K562 (cell line): ENCODE data around the gene FAM222A. TPM values are rescaled to one million over a fixed set of nuclear protein-coding genes. Genes with fewer than 3 reads are reported as not detected.
A peak's percentile ranks its signal among the peaks of the same experiment; 100 is the strongest.

Experiments used
- ATAC-seq: fragments of 200-7000 bp; cut with Tn5 transposase; 3 replicates; pipeline ENCODE4 v1.9.1; 2020; ENCODE audit warnings: moderate library complexity
- BruUV-seq: library from RNA; stranded (reverse); fragments of 400-500 nt; replicated peaks from 2 replicates; lab custom pipeline; 2021; lab: Mats Ljungman, UMichigan
- CTCF ChIA-PET: fragments of 300-600 bp; formaldehyde crosslinking; extraction: SDS; loops from one replicate; lab custom pipeline; 2021; ENCODE audit warnings: low intra/inter-chr PET ratio; lab: Yijun Ruan, JAX
- POLR2A ChIA-PET: fragments of 300-600, 350-650 bp; sonication (Branson Sonifier 250); formaldehyde crosslinking; extraction: SDS; loops from one replicate; lab custom pipeline; 2021; ENCODE audit warnings: antibody characterized with exemption, inconsistent platforms; lab: Yijun Ruan, JAX
- DNase-seq, 4 experiments: peaks; one replicate each; pipeline versions ENCODE4 v3.0.0 to v3.0.0-alpha.2; 2011 to 2018; ENCODE audit warnings: low spot score in 3 of 4, mixed read lengths in 3 of 4; ENCODE audit errors: extremely low read depth in 1 of 4
- FAIRE-seq: peaks from 2 replicates; lab custom pipeline; 2011; peaks lifted over from hg19 to GRCh38; lab: Jason Lieb, UNC
- H2AFZ ChIP-seq: 2 replicates; pipeline ENCODE4 v1.6.0; 2011; ENCODE audit warnings: low read depth, low read length, control low read depth, inconsistent platforms
- H3K27ac ChIP-seq: fragments of 200-600 bp; 3 replicates; pipeline ENCODE4 v1.8.0; 2011; ENCODE audit warnings: low read depth, mild to moderate bottlenecking, control low read depth, inconsistent platforms, low read length, moderate library complexity, mixed read lengths; ENCODE audit errors: extremely low read depth
- H3K27me3 ChIP-seq, 2 experiments: fragments of 300-600 bp in 1 of 2; 2 replicates in 1 of 2; 3 replicates in 1 of 2; pipeline versions ENCODE4 v1.6.0 to v1.8.0; 2011; ENCODE audit warnings: inconsistent platforms in 2 of 2, low read length in 2 of 2, mild to moderate bottlenecking in 1 of 2, mixed read lengths in 1 of 2, moderate library complexity in 1 of 2; ENCODE audit not compliant: control insufficient read depth in 2 of 2, insufficient read depth in 2 of 2
- H3K36me3 ChIP-seq: fragments of 300-600 bp; 3 replicates; pipeline ENCODE4 v1.8.0; 2011; ENCODE audit warnings: mild to moderate bottlenecking, low read length, inconsistent platforms; ENCODE audit not compliant: control insufficient read depth, insufficient read depth
- H3K4me1 ChIP-seq, 2 experiments: fragments of 200-600 bp in 1 of 2; replicated peaks in 1 of 2; 2 replicates in 1 of 2; 3 replicates in 1 of 2; pipeline versions ENCODE4 v1.5.1 to v1.8.0; 2011; ENCODE audit warnings: inconsistent platforms in 2 of 2, low read length in 2 of 2, mild to moderate bottlenecking in 1 of 2, mixed read lengths in 1 of 2, moderate library complexity in 1 of 2; ENCODE audit not compliant: control insufficient read depth in 2 of 2, insufficient read depth in 2 of 2
- H3K4me2 ChIP-seq: 2 replicates; pipeline ENCODE4 v1.6.1; 2011; ENCODE audit warnings: low read length, control low read depth, inconsistent platforms, mixed read lengths; ENCODE audit not compliant: insufficient read depth
- H3K4me3 ChIP-seq: fragments of 200-600 bp; sonication (generic), shearing (Covaris generic); 2 replicates; pipeline ENCODE4 v1.5.1; 2016; ENCODE audit warnings: control low read depth, inconsistent platforms
- H3K79me2 ChIP-seq: fragments of 200-600 bp; 3 replicates; pipeline ENCODE4 v1.8.0; 2011; ENCODE audit warnings: low read length, inconsistent platforms; ENCODE audit not compliant: control insufficient read depth, insufficient read depth
- H3K9ac ChIP-seq, 2 experiments: 2 replicates each; pipeline versions ENCODE4 v1.6.0 to v1.6.1; 2011; ENCODE audit warnings: low read depth in 2 of 2, low read length in 2 of 2, control low read depth in 1 of 2, inconsistent platforms in 1 of 2, mild to moderate bottlenecking in 1 of 2, mixed read lengths in 1 of 2; ENCODE audit not compliant: insufficient read depth in 1 of 2
- H3K9me1 ChIP-seq: one replicate; pipeline ENCODE4 v1.6.0; 2011; ENCODE audit warnings: inconsistent platforms, mild to moderate bottlenecking, low read length, moderate library complexity; ENCODE audit not compliant: control insufficient read depth, insufficient read depth
- H3K9me3 ChIP-seq: replicated peaks from 2 replicates; pipeline ENCODE4 v1.5.1; 2011; ENCODE audit warnings: low read depth, low read length, inconsistent platforms; ENCODE audit not compliant: control insufficient read depth, insufficient read depth
- H4K20me1 ChIP-seq: replicated peaks from 2 replicates; pipeline ENCODE4 v1.6.1; 2011; ENCODE audit warnings: low read length, inconsistent platforms, mixed read lengths; ENCODE audit not compliant: control insufficient read depth, insufficient read depth
- EZH2 ChIP-seq: IDR thresholded peaks from 2 replicates; pipeline ENCODE4 v1.6.1; 2012; ENCODE audit warnings: low read depth, mild to moderate bottlenecking, inconsistent platforms, low read length, borderline replicate concordance
- GTF2A2 ChIP-seq: IDR thresholded peaks from 2 replicates; pipeline ENCODE4 v1.6.1; 2016; ENCODE audit warnings: mild to moderate bottlenecking, missing genetic modification characterization, missing compliant biosample characterization
- IRF1 ChIP-seq: sonication (generic); formaldehyde crosslinking; IDR thresholded peaks from 2 replicates; pipeline ENCODE4 v1.8.0; 2022; ENCODE audit warnings: missing genetic modification reagents, mild to moderate bottlenecking, borderline replicate concordance
- KDM1A ChIP-seq, 2 experiments: fragments of 450-650 bp; IDR thresholded peaks; 2 replicates each; pipeline ENCODE4 v1.6.1; 2016; ENCODE audit warnings: mild to moderate bottlenecking in 2 of 2
- PML ChIP-seq: IDR thresholded peaks from 2 replicates; pipeline ENCODE4 v1.6.1; 2012; ENCODE audit warnings: low read length, inconsistent platforms
- TSHZ1 ChIP-seq: fragments of 250-450 bp; sonication (Bioruptor Pico); IDR thresholded peaks from 2 replicates; pipeline ENCODE4 v1.4.0; 2020; ENCODE audit warnings: mild to moderate bottlenecking, moderate library complexity
- ZNF224 ChIP-seq: sonication (generic); formaldehyde crosslinking; IDR thresholded peaks from 2 replicates; pipeline ENCODE4 v1.8.0; 2022; ENCODE audit warnings: mild to moderate bottlenecking, missing genetic modification reagents
- WGBS: fragments of 100-300 bp; shearing (Covaris generic); methylation state at CpG from one replicate; pipeline ENCODE4 v1.1.6; 2016; ENCODE audit warnings: low coverage, mixed read lengths; ENCODE audit not compliant: insufficient coverage; ENCODE audit errors: missing lambda C conversion rate; 5-methylcytosine and 5-hydroxymethylcytosine counted together
- in situ Hi-C: fragments of 300-500 bp; cut with MboI; formaldehyde crosslinking; loops from 4 replicates; pipeline ENCODE4 v1.15.0; 2018; ENCODE audit warnings: inconsistent platforms, mixed read lengths
- intact Hi-C: fragments of 100-400 bp; cut with micrococcal nuclease; formaldehyde crosslinking; loops from 2 replicates; pipeline ENCODE4 v1.14.2; 2022
- polyA plus RNA-seq, 8 experiments: library from polyadenylated mRNA; depleted of rRNA in 4 of 8; stranded (reverse) in 5 of 8; unstranded in 3 of 8; fragments of >200 nt; fragmentation: Nextera tagmentation in 2 of 8; fragmentation: Illumina TruSeq in 1 of 8; extraction: Ambion mirVana in 2 of 8; extraction: Trizol in 1 of 8; gene quantifications; 2 replicates each; pipeline versions ENCODE4 v1.2.1 to v1.2.3, GENCODE V29; 2011 to 2014; ENCODE audit warnings: inconsistent platforms in 1 of 8, missing spikeins in 1 of 8
- total RNA-seq, 7 experiments: library from RNA; depleted of rRNA in 6 of 7; stranded (reverse); fragments of >200 nt in 6 of 7; fragmentation: Illumina TruSeq in 2 of 7; extraction: Trizol in 2 of 7; gene quantifications; 2 replicates each; pipeline versions ENCODE4 v1.2.1 to v1.2.3, GENCODE V29; 2011 to 2021; ENCODE audit warnings: low replicate concordance in 1 of 7

Gene FAM222A
- total and polyA plus RNA-seq, 9 of the 15 experiments (the other 6 are each of a cell fraction or from before 2014, with no cell fraction given) = 0.03 to 0.36 (median 0.12) TPM; not detected in 1

- CTCF ChIA-PET = no interaction called here
- no peak; the same call in 2 of the 3 replicates for ATAC-seq
- H3K36me3 ChIP-seq = no peaks in the 10 kb centered on the region
- no peak for TF ChIP-seq EZH2
- TF ChIP-seq IRF1 = no peak
- TF ChIP-seq GTF2A2 = no peak
- no peak for TF ChIP-seq PML
- peak in 1 of 2 experiments; percentile 33; a peak in 1 of 4 replicates for TF ChIP-seq KDM1A (IDR thresholded peaks at IDR 0.05)
- TF ChIP-seq ZNF224 (CRISPR knock-in tag) = no peak
- TF ChIP-seq TSHZ1 (CRISPR knock-in tag) = no peak
- TF ChIP-seq, all 486 proteins: peak for 1
- DNase-seq (no peak), FAIRE-seq (no peak)
- Histone ChIP-seq H3K9me3 (no peaks in the 10 kb centered on the region), H3K9ac (no peak overlapping the region), H4K20me1 (no peaks in the 10 kb centered on the region; the same call in 1 of the 2 replicates), H3K79me2 (no peaks in the 10 kb centered on the region), H3K4me2 (no peak overlapping the region), H3K9me1 (no peaks in the 10 kb centered on the region), H3K27ac (no peak overlapping the region), H3K4me1 (peaks cover 0 to 6% of the 10 kb centered on the region in 2 experiments; a peak in 2 of 5 replicates), H3K4me3 (no peak overlapping the region), H3K27me3 (peaks cover 18 to 70% of the 10 kb centered on the region in 2 experiments; a peak in 4 of 5 replicates), H2AFZ (no peak overlapping the region)
- POLR2A ChIA-PET = interaction anchor here (1.0 kb wide), 1 partner anchor 11 kb away, joined by 4 read pairs; no protein-coding TSS in a partner anchor
- WGBS = 2% methylated on average over 10 of the region's 10 CpGs
- intact Hi-C loops (no loop called here), in situ Hi-C loops (no loop called here)
- no TSS peak for BruUV-seq
Measured at GRCh38 chr12:109818905-109819500, 105.4 kb downstream of the FAM222A start.

Other genes starting within 250 kb of the FAM222A start
- gene KCTD10, start 236.5 kb upstream of the FAM222A start, total RNA-seq (2014; rRNA removed) = 10.1 and 22.7 TPM in 2 replicates
- gene KCTD10, start 236.5 kb upstream of the FAM222A start, total RNA-seq (2014; rRNA removed; fragmentation: Illumina TruSeq; extraction: Trizol) = 13.3 and 16.7 TPM in 2 replicates
- gene KCTD10, start 236.5 kb upstream of the FAM222A start, total RNA-seq (2015; rRNA removed; fragmentation: Illumina TruSeq; extraction: Trizol) = 14.9 and 15.7 TPM in 2 replicates
- gene KCTD10, start 236.5 kb upstream of the FAM222A start, total RNA-seq (2021) = 20.4 and 24.1 TPM in 2 replicates
- gene KCTD10, start 236.5 kb upstream of the FAM222A start, polyA plus RNA-seq (2011; rRNA removed) = 37.5 and 40.7 TPM in 2 replicates
- gene KCTD10, start 236.5 kb upstream of the FAM222A start, polyA plus RNA-seq (2014; fragmentation: Illumina TruSeq; extraction: Trizol) = 19.2 and 25.9 TPM in 2 replicates
- gene KCTD10, start 236.5 kb upstream of the FAM222A start, polyA plus RNA-seq (2014; fragmentation: Nextera tagmentation; extraction: Ambion mirVana) = 10 to 100 TPM in 1 of 2 experiments, 1 to 10 TPM in 1; 1.9 to 12.3 TPM
- 19.1 and 21.8 TPM in 2 replicates for gene KCTD10, start 236.5 kb upstream of the FAM222A start, polyA plus RNA-seq (2014; rRNA removed)
- gene UBE3B, start 236.2 kb upstream of the FAM222A start, total RNA-seq (2014; rRNA removed) = 16.2 and 19.8 TPM in 2 replicates
- 12.2 and 13.8 TPM in 2 replicates for gene UBE3B, start 236.2 kb upstream of the FAM222A start, total RNA-seq (2014; rRNA removed; fragmentation: Illumina TruSeq; extraction: Trizol)
- 11.5 and 11.6 TPM in 2 replicates for gene UBE3B, start 236.2 kb upstream of the FAM222A start, total RNA-seq (2015; rRNA removed; fragmentation: Illumina TruSeq; extraction: Trizol)
- 18.7 and 21.8 TPM in 2 replicates for gene UBE3B, start 236.2 kb upstream of the FAM222A start, total RNA-seq (2021)
- 23.6 and 28.5 TPM in 2 replicates for gene UBE3B, start 236.2 kb upstream of the FAM222A start, polyA plus RNA-seq (2011; rRNA removed)
- gene UBE3B, start 236.2 kb upstream of the FAM222A start, polyA plus RNA-seq (2014; fragmentation: Illumina TruSeq; extraction: Trizol) = 14.8 and 17.1 TPM in 2 replicates
- 1 to 10 TPM; 7.6 to 8.1 TPM for gene UBE3B, start 236.2 kb upstream of the FAM222A start, polyA plus RNA-seq (2014; fragmentation: Nextera tagmentation; extraction: Ambion mirVana)
- gene UBE3B, start 236.2 kb upstream of the FAM222A start, polyA plus RNA-seq (2014; rRNA removed) = 15.5 and 22.1 TPM in 2 replicates
- 71.0 and 73.4 TPM in 2 replicates for gene MMAB, start 140.3 kb upstream of the FAM222A start, total RNA-seq (2014; rRNA removed)
- 37.5 and 39.5 TPM in 2 replicates for gene MMAB, start 140.3 kb upstream of the FAM222A start, total RNA-seq (2014; rRNA removed; fragmentation: Illumina TruSeq; extraction: Trizol)
- 53.4 and 56.1 TPM in 2 replicates for gene MMAB, start 140.3 kb upstream of the FAM222A start, total RNA-seq (2015; rRNA removed; fragmentation: Illumina TruSeq; extraction: Trizol)
- gene MMAB, start 140.3 kb upstream of the FAM222A start, total RNA-seq (2021) = 63.9 and 70.5 TPM in 2 replicates
- gene MMAB, start 140.3 kb upstream of the FAM222A start, polyA plus RNA-seq (2011; rRNA removed) = 46.2 and 52.8 TPM in 2 replicates
- gene MMAB, start 140.3 kb upstream of the FAM222A start, polyA plus RNA-seq (2014; fragmentation: Illumina TruSeq; extraction: Trizol) = 30.6 and 48.2 TPM in 2 replicates
- 10 to 100 TPM in 1 of 2 experiments, 1 to 10 TPM in 1; 9.5 to 21.1 TPM for gene MMAB, start 140.3 kb upstream of the FAM222A start, polyA plus RNA-seq (2014; fragmentation: Nextera tagmentation; extraction: Ambion mirVana)
- 75.0 and 76.1 TPM in 2 replicates for gene MMAB, start 140.3 kb upstream of the FAM222A start, polyA plus RNA-seq (2014; rRNA removed)
- gene MVK, start 140.0 kb upstream of the FAM222A start, total RNA-seq (2014; rRNA removed) = 28.5 and 38.9 TPM in 2 replicates
- gene MVK, start 140.0 kb upstream of the FAM222A start, total RNA-seq (2014; rRNA removed; fragmentation: Illumina TruSeq; extraction: Trizol) = 15.7 and 18.3 TPM in 2 replicates
- gene MVK, start 140.0 kb upstream of the FAM222A start, total RNA-seq (2015; rRNA removed; fragmentation: Illumina TruSeq; extraction: Trizol) = 18.3 and 18.5 TPM in 2 replicates
- 31.3 and 33.6 TPM in 2 replicates for gene MVK, start 140.0 kb upstream of the FAM222A start, total RNA-seq (2021)
- 28.1 and 41.9 TPM in 2 replicates for gene MVK, start 140.0 kb upstream of the FAM222A start, polyA plus RNA-seq (2011; rRNA removed)
- gene MVK, start 140.0 kb upstream of the FAM222A start, polyA plus RNA-seq (2014; fragmentation: Illumina TruSeq; extraction: Trizol) = 18.8 and 24.2 TPM in 2 replicates
- 1 to 10 TPM in 1 of 2 experiments, under 1 TPM in 1; 0.41 to 1.9 TPM for gene MVK, start 140.0 kb upstream of the FAM222A start, polyA plus RNA-seq (2014; fragmentation: Nextera tagmentation; extraction: Ambion mirVana)
- 23.1 and 25.8 TPM in 2 replicates for gene MVK, start 140.0 kb upstream of the FAM222A start, polyA plus RNA-seq (2014; rRNA removed)
- gene TRPV4, start 119.6 kb downstream of the FAM222A start, total RNA-seq (2014; rRNA removed) = not detected in 2 replicates
- gene TRPV4, start 119.6 kb downstream of the FAM222A start, total RNA-seq (2014; rRNA removed; fragmentation: Illumina TruSeq; extraction: Trizol) = not detected in 2 replicates
- not detected in 2 replicates for gene TRPV4, start 119.6 kb downstream of the FAM222A start, total RNA-seq (2015; rRNA removed; fragmentation: Illumina TruSeq; extraction: Trizol)
- not detected in 2 replicates for gene TRPV4, start 119.6 kb downstream of the FAM222A start, total RNA-seq (2021)
- gene TRPV4, start 119.6 kb downstream of the FAM222A start, polyA plus RNA-seq (2011; rRNA removed) = 0.13 and 0.47 TPM in 2 replicates
- not detected in 2 replicates for gene TRPV4, start 119.6 kb downstream of the FAM222A start, polyA plus RNA-seq (2014; fragmentation: Illumina TruSeq; extraction: Trizol)
- gene TRPV4, start 119.6 kb downstream of the FAM222A start, polyA plus RNA-seq (2014; fragmentation: Nextera tagmentation; extraction: Ambion mirVana) = not detected
- gene TRPV4, start 119.6 kb downstream of the FAM222A start, polyA plus RNA-seq (2014; rRNA removed) = 0.03 TPM in 1 of 2 replicates, not detected in the other
- gene GLTP, start 166.7 kb downstream of the FAM222A start, total RNA-seq (2014; rRNA removed) = 6.9 and 10.7 TPM in 2 replicates
- gene GLTP, start 166.7 kb downstream of the FAM222A start, total RNA-seq (2014; rRNA removed; fragmentation: Illumina TruSeq; extraction: Trizol) = 7.2 and 7.8 TPM in 2 replicates
- 5.3 and 6.1 TPM in 2 replicates for gene GLTP, start 166.7 kb downstream of the FAM222A start, total RNA-seq (2015; rRNA removed; fragmentation: Illumina TruSeq; extraction: Trizol)
- 6.0 and 6.6 TPM in 2 replicates for gene GLTP, start 166.7 kb downstream of the FAM222A start, total RNA-seq (2021)
- 4.7 and 4.9 TPM in 2 replicates for gene GLTP, start 166.7 kb downstream of the FAM222A start, polyA plus RNA-seq (2011; rRNA removed)
- 7.8 and 8.3 TPM in 2 replicates for gene GLTP, start 166.7 kb downstream of the FAM222A start, polyA plus RNA-seq (2014; fragmentation: Illumina TruSeq; extraction: Trizol)
- 1 to 10 TPM; 4.4 to 5.0 TPM for gene GLTP, start 166.7 kb downstream of the FAM222A start, polyA plus RNA-seq (2014; fragmentation: Nextera tagmentation; extraction: Ambion mirVana)
- 5.7 and 6.1 TPM in 2 replicates for gene GLTP, start 166.7 kb downstream of the FAM222A start, polyA plus RNA-seq (2014; rRNA removed)
- 19.7 and 27.7 TPM in 2 replicates for gene TCHP, start 186.4 kb downstream of the FAM222A start, total RNA-seq (2014; rRNA removed)
- 12.0 and 12.8 TPM in 2 replicates for gene TCHP, start 186.4 kb downstream of the FAM222A start, total RNA-seq (2014; rRNA removed; fragmentation: Illumina TruSeq; extraction: Trizol)
- gene TCHP, start 186.4 kb downstream of the FAM222A start, total RNA-seq (2015; rRNA removed; fragmentation: Illumina TruSeq; extraction: Trizol) = 19.7 and 22.4 TPM in 2 replicates
- 18.7 and 20.4 TPM in 2 replicates for gene TCHP, start 186.4 kb downstream of the FAM222A start, total RNA-seq (2021)
- gene TCHP, start 186.4 kb downstream of the FAM222A start, polyA plus RNA-seq (2011; rRNA removed) = 13.7 and 15.0 TPM in 2 replicates
- gene TCHP, start 186.4 kb downstream of the FAM222A start, polyA plus RNA-seq (2014; fragmentation: Illumina TruSeq; extraction: Trizol) = 19.4 and 20.2 TPM in 2 replicates
- 1 to 10 TPM; 3.4 to 4.7 TPM for gene TCHP, start 186.4 kb downstream of the FAM222A start, polyA plus RNA-seq (2014; fragmentation: Nextera tagmentation; extraction: Ambion mirVana)
- 29.6 and 30.4 TPM in 2 replicates for gene TCHP, start 186.4 kb downstream of the FAM222A start, polyA plus RNA-seq (2014; rRNA removed)